GM18499 (cell line): ENCODE data around the gene XPNPEP3.
A peak's percentile ranks its signal among the peaks of the same experiment; 100 is the strongest.

Experiments
- ATAC-seq: cut with Tn5 transposase; IDR thresholded peaks from one replicate; pipeline ENCODE4 v1.9.1; 2021; ENCODE audit warnings: moderate number of reproducible peaks; ENCODE audit not compliant: insufficient read depth, unreplicated experiment

Gene XPNPEP3

GRCh38 chr22:40922484-40923303 is 65.7 kb downstream of the XPNPEP3 start:
- no peak for ATAC-seq

GRCh38 chr22:40928657-40929056 is 71.7 kb downstream of the XPNPEP3 start:
- ATAC-seq = no peak

GRCh38 chr22:40932396-40932795 is 75.4 kb downstream of the XPNPEP3 start:
- ATAC-seq = no peak

GRCh38 chr22:40939202-40939601 is 82.3 kb downstream of the XPNPEP3 start:
- no peak for ATAC-seq

DNA sequence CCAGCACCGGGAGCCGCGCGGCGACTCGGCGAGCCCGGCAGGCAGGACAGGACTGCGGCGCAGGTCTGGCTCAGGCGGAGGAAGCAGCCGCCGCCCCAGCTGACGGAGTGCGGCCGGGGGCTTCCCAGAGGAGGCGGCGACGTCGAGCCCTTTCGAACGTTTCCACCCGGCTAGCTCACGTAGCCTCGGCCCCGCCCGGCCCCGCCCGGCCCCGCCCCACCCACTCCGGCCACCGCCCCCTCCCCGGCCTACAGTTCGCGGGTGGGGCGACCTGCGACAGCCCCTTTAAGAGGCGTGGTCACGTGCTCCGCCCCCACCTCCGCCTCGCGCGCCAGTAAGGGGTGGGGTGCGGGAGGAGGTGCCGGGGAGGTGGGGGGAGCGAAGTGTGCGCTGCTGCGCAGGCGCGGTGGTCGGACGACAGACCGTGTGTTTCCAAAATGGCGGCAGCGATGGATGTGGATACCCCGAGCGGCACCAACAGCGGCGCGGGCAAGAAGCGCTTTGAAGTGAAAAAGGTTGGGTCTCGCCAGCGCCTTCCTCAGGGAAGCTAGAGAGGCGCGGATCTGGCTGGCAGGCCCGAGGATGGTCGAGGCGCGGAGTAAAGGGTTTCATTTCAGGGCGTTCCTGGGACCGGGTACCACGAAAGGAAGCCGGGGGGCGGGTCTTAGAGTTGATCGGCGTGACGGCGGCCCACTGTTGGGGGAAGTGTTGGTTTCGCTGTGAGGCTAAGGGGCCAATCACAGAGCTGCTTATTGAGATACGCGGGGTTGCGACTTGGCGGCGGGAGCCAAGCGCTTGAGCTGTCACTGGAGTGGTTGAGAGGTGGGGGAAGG is 94.2 kb downstream of the XPNPEP3 start, which contains the start of gene RBX1:
Gene RBX1 (plus strand): TSS at position 417 of the 833 bp plus-strand sequence. CDS start 21 bp downstream, at position 438.
- peak; percentile 48 for ATAC-seq

DNA sequence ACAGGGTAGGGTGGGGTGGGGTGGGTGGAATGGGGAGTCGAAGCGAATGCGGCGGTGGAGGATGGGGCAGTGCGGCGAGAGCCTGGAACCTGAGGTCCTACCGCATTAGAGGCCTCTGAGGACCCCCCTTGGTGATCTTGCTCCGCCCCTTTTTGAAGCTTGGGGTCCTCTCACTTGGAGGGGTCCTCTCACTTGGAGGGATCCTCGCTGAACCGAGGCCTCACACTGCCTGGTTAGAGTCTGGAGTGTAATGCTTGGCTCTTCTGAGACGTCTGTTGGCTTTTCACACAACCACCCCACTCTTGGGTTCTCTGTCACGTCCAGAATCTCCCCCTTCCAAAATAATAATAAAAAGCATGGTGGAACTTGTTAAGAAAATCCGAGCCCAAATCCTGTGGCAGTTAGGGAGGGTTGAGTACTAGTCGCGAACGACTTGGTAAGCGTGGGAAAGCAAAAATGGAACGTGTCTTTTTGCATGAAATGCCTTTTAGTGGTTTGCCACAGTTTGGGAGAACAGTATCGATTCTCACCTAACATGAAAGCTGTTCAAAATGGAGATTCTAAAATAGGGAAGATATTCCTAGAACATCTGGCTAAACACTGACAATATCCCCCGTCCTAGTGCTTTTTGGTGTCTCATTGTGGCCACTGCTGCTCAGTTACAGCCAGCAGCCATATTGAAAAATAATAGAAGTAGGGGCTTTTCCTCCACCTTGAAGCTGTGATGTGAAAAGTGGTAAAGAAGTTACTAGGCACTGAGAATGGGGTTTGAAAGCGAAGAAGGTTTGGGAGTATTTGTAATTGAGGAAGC is 95.1 kb downstream of the XPNPEP3 start:
- no peak for ATAC-seq

- no peak for ATAC-seq
Measured at GRCh38 chr22:40953471-40953870, 96.5 kb downstream of the XPNPEP3 start.

- ATAC-seq = no peak
Measured at GRCh38 chr22:40954113-40954512, 97.2 kb downstream of the XPNPEP3 start.

DNA sequence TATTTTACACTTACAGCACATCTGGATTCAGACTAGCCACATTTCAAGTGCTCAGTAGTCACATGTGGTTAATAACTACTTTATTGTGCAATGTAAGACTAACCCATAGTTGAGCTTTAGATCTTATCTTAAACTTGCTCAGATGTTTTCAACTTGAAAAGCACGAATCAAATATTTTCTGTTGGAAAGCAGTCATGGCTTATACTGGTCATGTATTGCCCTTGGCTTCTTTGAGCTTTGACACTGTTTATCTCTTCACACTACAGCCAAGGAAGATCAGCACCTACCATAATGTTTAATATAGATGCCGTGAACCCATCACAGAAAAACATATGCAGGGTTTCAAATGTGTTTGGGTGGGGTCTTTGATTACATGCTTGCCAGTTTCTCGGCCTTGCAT is 98.6 kb downstream of the XPNPEP3 start:
- ATAC-seq = no peak

GRCh38 chr22:40957601-40958000 is 100.7 kb downstream of the XPNPEP3 start:
- no peak for ATAC-seq

GRCh38 chr22:40958299-40958698 is 101.4 kb downstream of the XPNPEP3 start:
- ATAC-seq = no peak

GRCh38 chr22:40960145-40960544 is 103.2 kb downstream of the XPNPEP3 start:
- no peak for ATAC-seq

- ATAC-seq = no peak
Measured at GRCh38 chr22:40965936-40966725, 109.2 kb downstream of the XPNPEP3 start.

DNA sequence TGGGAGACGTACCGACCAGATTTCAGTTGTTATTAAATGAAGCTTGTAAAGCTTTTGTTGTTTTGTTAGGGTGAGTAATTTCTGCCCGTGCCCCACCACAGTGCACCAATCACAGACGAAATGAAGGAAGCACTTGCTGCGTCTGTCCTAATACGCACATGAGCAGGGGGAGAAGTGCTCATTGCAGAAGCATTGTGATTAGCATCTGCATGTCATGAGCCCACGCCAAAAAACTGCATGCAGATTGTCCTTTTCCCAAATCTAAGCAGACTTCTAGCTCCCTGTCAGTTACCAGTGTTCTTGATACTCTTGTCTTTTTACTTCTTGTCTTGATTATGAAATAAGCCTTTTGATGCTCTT is 109.8 kb downstream of the XPNPEP3 start:
- ATAC-seq = no peak

DNA sequence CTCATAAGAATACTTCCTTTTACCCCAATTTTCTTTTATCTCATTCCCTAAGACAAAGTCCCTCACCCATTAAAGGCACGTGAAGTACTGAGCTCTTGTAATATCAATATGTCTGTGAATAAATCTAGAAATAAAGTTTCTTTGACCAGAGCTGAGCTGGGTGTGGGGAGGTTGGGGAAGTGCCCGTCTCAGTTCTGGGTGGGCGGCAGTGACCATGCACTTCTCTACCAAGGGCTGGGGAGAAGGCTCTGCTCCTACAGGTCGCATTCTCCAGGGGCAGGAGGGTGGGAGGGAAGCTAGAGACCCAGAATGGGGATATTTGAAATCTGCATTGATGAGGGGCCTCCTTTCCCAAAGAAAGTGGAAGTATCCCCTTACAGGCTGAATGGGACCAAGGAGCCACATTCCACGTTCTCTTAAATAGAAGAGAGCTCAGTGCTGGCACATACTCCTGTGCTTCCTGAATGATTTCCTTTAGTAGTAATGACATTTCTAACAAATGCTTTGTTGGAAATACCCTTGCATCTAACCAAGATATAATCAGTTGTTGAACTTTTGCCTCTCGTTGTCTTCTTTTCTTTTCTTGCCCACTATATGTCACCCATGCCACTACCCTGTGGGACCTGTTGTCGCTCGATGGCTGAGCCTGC is 110.3 kb downstream of the XPNPEP3 start:
- ATAC-seq = no peak

- ATAC-seq = no peak
Measured at GRCh38 chr22:40972587-40972986, 115.6 kb downstream of the XPNPEP3 start.

- ATAC-seq = no peak
Measured at GRCh38 chr22:40973144-40973543, 116.2 kb downstream of the XPNPEP3 start.

DNA sequence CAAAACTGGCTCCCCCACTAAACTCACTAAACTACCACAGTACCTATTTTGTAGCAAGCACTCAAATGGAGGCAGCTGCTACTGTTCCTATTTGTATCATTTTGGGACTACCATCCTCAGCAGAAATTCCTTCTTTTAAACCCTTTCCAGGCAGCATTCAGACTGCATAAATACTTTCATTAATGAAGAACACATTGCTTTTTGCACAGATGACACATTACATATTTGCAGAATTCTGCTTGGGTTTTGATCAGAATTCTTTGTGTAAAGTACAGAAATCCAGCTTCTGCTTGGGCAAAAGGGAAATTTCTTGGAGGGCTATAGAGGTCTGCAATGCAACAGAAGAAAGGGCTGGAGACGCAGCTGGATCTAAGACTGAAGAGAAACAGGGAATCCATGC is 118.4 kb downstream of the XPNPEP3 start:
- ATAC-seq = no peak
